C4-2B (cell line): ENCODE measurements around the gene GNA15.

ENCODE experiments used
- CTCF ChIP-seq: fragments of 450-650 bp; conservative IDR thresholded peaks from 2 replicates; pipeline ENCODE4 v1.5.1; 2017; ENCODE audit warnings: mild to moderate bottlenecking
- ZFX ChIP-seq: fragments of 450-650 bp; IDR thresholded peaks from 2 replicates; pipeline ENCODE4 v1.6.1; 2017

GRCh38 chr19:3163943-3164342 lies 28.1 kb downstream of the GNA15 start:
- TF ChIP-seq CTCF (no peak), ZFX (no peak)
